Activated CD4-positive, alpha-beta memory T cell treated with anti-CD3 and anti-CD28 coated beads for 36 hours (primary cell): Measurements from ENCODE around the gene POU2F1. TPM values are rescaled to one million over a fixed set of nuclear protein-coding genes. Genes with fewer than 3 reads are reported as not detected.
"Not testable (repeated sequence)": the region's sequence is repeated elsewhere in the genome, so short reads cannot be mapped to it uniquely, and the experiment has no call there.

Experiments
- CTCF ChIA-PET: fragments of 350-600 bp; sonication (Branson Sonifier 250); formaldehyde crosslinking; loops from one replicate; lab custom pipeline; 2021; ENCODE audit warnings: antibody characterized with exemption, inconsistent platforms; lab: Charles Lee
- POLR2A ChIA-PET: fragments of 350-600 bp; sonication (Branson Sonifier 250); formaldehyde crosslinking; loops from one replicate; lab custom pipeline; 2021; ENCODE audit warnings: antibody characterized with exemption; lab: Charles Lee
- DNase-seq: peaks from one replicate; pipeline ENCODE4 v3.0.0-alpha.2; 2020
- H3K27ac Mint-ChIP-seq: one replicate; pipeline ENCODE4 v1.8.0; 2021; ENCODE audit warnings: mixed read lengths
- H3K27me3 Mint-ChIP-seq: one replicate; pipeline ENCODE4 v1.8.0; 2021; ENCODE audit warnings: mixed read lengths
- H3K36me3 Mint-ChIP-seq: one replicate; pipeline ENCODE4 v1.8.0; 2021; ENCODE audit warnings: mixed read lengths
- H3K4me1 Mint-ChIP-seq: one replicate; pipeline ENCODE4 v1.8.0; 2021; ENCODE audit warnings: low read depth, mixed read lengths
- H3K4me3 Mint-ChIP-seq: one replicate; pipeline ENCODE4 v1.8.0; 2021; ENCODE audit warnings: mild to moderate bottlenecking, mixed read lengths
- H3K9me3 Mint-ChIP-seq: one replicate; pipeline ENCODE4 v1.8.0; 2021; ENCODE audit warnings: mixed read lengths
- intact Hi-C: fragments of 100-400 bp; cut with micrococcal nuclease; formaldehyde crosslinking; loops from one replicate; pipeline ENCODE4 v1.15.1; 2023
- total RNA-seq, 2 experiments: library from RNA; stranded (reverse); gene quantifications; one replicate each; pipeline ENCODE4 v1.2.3, GENCODE V29; 2021

Gene POU2F1
- total RNA-seq, 2 experiments from 2014 or later: 17.7 to 20.1 TPM

- intact Hi-C loops: no loop called here
- POLR2A ChIA-PET: interaction anchor here (0.6 to 1.9 kb wide), 2 partner anchors 11 to 262 kb away, joined by 3 to 5 read pairs; no protein-coding TSS in a partner anchor
- H3K36me3 Mint-ChIP-seq: no peaks in the 10 kb centered on the region
- H3K27me3 Mint-ChIP-seq: no peaks in the 10 kb centered on the region
- H3K4me1 Mint-ChIP-seq: peaks cover 46% of the 10 kb centered on the region
- no peaks in the 10 kb centered on the region for H3K9me3 Mint-ChIP-seq
- DNase-seq: no peak
- no peak overlapping the region for H3K27ac Mint-ChIP-seq
- CTCF ChIA-PET: interaction anchor here (1.8 to 2.1 kb wide), 2 partner anchors 13 to 35 kb away, joined by 4 to 6 read pairs; no protein-coding TSS in a partner anchor
- no peak overlapping the region for H3K4me3 Mint-ChIP-seq
Observed at GRCh38 chr1:167233373-167233772, 12.7 kb downstream of the POU2F1 start.

DNA sequence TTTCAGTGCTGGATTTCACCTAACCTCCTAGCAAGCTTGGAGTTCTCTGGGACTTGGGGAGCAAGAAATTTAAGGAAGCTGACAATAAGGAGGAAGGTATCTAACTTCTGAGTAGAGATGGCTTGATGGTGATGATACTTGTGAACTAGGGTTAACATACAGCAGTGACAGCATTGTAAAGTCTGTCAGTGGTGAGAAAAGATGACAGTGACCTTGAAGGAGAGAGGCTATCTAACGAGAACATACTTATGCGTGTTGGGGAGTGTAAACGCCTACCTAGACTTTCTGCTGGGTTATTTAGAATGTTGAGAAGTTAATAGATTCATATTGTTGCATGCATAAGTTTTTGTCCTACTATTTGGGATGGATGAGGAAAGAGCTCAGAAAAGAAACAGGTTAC, 16.3 kb downstream of the POU2F1 start:
- no peaks in the 10 kb centered on the region for H3K9me3 Mint-ChIP-seq
- no peaks in the 10 kb centered on the region for H3K27me3 Mint-ChIP-seq
- no peak overlapping the region for H3K27ac Mint-ChIP-seq
- H3K4me1 Mint-ChIP-seq: peaks cover 26% of the 10 kb centered on the region
- intact Hi-C loops: no loop called here
- POLR2A ChIA-PET: no interaction called here
- CTCF ChIA-PET: interaction anchor here (1.0 kb wide), 1 partner anchor 327 kb away, joined by 4 read pairs; no protein-coding TSS in a partner anchor
- DNase-seq: no peak
- no peaks in the 10 kb centered on the region for H3K36me3 Mint-ChIP-seq
- H3K4me3 Mint-ChIP-seq: no peak overlapping the region

- H3K4me1 Mint-ChIP-seq: peaks cover 23% of the 10 kb centered on the region
- POLR2A ChIA-PET: no interaction called here
Observed at GRCh38 chr1:167238713-167239112, 18.0 kb downstream of the POU2F1 start.

GRCh38 chr1:167239257-167239656, 18.6 kb downstream of the POU2F1 start:
- Mint-ChIP-seq H3K36me3 (peaks cover 5% of the 10 kb centered on the region), H3K27ac (no peak overlapping the region), H3K9me3 (peaks cover 5% of the 10 kb centered on the region), H3K4me1 (peaks cover 18% of the 10 kb centered on the region), H3K27me3 (no peaks in the 10 kb centered on the region), H3K4me3 (no peak overlapping the region)
- ChIA-PET CTCF (no interaction called here), POLR2A (no interaction called here)
- intact Hi-C loops: no loop called here
- DNase-seq: no peak

More at GRCh38 chr1:167238713-167239112, 18.0 kb downstream of the POU2F1 start:
- peaks cover under 1% of the 10 kb centered on the region for H3K9me3 Mint-ChIP-seq
- H3K27me3 Mint-ChIP-seq: no peaks in the 10 kb centered on the region
- CTCF ChIA-PET: no interaction called here
- no peak overlapping the region for H3K4me3 Mint-ChIP-seq
- H3K36me3 Mint-ChIP-seq: peaks cover under 1% of the 10 kb centered on the region
- intact Hi-C loops: no loop called here
- no peak overlapping the region for H3K27ac Mint-ChIP-seq
- no peak for DNase-seq

GRCh38 chr1:167244244-167244643, 23.6 kb downstream of the POU2F1 start:
- ChIA-PET POLR2A (interaction anchor here (1.7 kb wide), 1 partner anchor 18 kb away, joined by 4 read pairs; no protein-coding TSS in a partner anchor), CTCF (no interaction called here)
- H3K9me3 Mint-ChIP-seq: peaks cover 5% of the 10 kb centered on the region
- H3K27me3 Mint-ChIP-seq: no peaks in the 10 kb centered on the region
- H3K27ac Mint-ChIP-seq: no peak overlapping the region
- no peak for DNase-seq
- H3K4me3 Mint-ChIP-seq: no peak overlapping the region
- intact Hi-C loops: no loop called here
- H3K36me3 Mint-ChIP-seq: peaks cover 11% of the 10 kb centered on the region
- H3K4me1 Mint-ChIP-seq: peaks cover 18% of the 10 kb centered on the region

- DNase-seq, H3K4me3 Mint-ChIP-seq, H3K27me3 Mint-ChIP-seq, H3K27ac Mint-ChIP-seq, intact Hi-C loops, H3K9me3 Mint-ChIP-seq: not testable (repeated sequence)
- ChIA-PET POLR2A (interaction anchor here (0.6 to 1.7 kb wide), 2 partner anchors 18 to 201 kb away, joined by 3 to 4 read pairs; no protein-coding TSS in a partner anchor), CTCF (interaction anchor here (0.6 kb wide), 1 partner anchor 26 kb away, joined by 3 read pairs; no protein-coding TSS in a partner anchor)
- peaks cover 11% of the 10 kb centered on the region for H3K36me3 Mint-ChIP-seq
- H3K4me1 Mint-ChIP-seq: peaks cover 25% of the 10 kb centered on the region
Observed at GRCh38 chr1:167245168-167245567, 24.5 kb downstream of the POU2F1 start.

GRCh38 chr1:167246971-167247370, 26.3 kb downstream of the POU2F1 start:
- ChIA-PET CTCF (interaction anchor here (0.7 kb wide), 1 partner anchor 310 kb away, joined by 3 read pairs; no protein-coding TSS in a partner anchor), POLR2A (no interaction called here)
- intact Hi-C loops: no loop called here
- Mint-ChIP-seq H3K27ac (no peak overlapping the region), H3K4me1 (peaks cover 26% of the 10 kb centered on the region), H3K4me3 (no peak overlapping the region), H3K27me3 (no peaks in the 10 kb centered on the region), H3K9me3 (peaks cover 5% of the 10 kb centered on the region), H3K36me3 (peaks cover 11% of the 10 kb centered on the region)
- DNase-seq: no peak

DNA sequence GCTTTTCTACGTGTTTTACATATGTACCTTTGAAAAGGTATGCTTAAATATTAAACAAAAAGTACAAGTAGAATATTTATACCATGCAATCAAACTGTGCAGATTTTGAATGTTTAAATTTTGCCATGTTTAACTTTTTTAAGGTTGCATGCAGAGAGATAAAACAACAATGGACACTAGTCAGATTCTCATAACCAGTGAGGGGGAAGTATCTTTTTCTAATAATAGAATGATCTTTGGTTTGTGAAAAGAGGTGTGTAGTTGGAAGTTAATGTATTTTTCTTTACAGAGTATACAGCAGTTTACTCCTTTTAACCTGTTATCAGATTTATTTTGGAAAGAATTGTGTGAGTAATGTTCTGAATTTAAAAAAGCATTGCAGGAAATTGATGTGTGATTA, 27.1 kb downstream of the POU2F1 start:
- intact Hi-C loops: no loop called here
- ChIA-PET CTCF (interaction anchor here (0.6 kb wide), 1 partner anchor 286 kb away, joined by 3 read pairs; no protein-coding TSS in a partner anchor), POLR2A (no interaction called here)
- H3K4me1 Mint-ChIP-seq: peaks cover 28% of the 10 kb centered on the region
- peaks cover 11% of the 10 kb centered on the region for H3K36me3 Mint-ChIP-seq
- H3K4me3 Mint-ChIP-seq: no peak overlapping the region
- DNase-seq: no peak
- H3K9me3 Mint-ChIP-seq: peaks cover 5% of the 10 kb centered on the region
- H3K27me3 Mint-ChIP-seq: no peaks in the 10 kb centered on the region
- H3K27ac Mint-ChIP-seq: no peak overlapping the region

DNA sequence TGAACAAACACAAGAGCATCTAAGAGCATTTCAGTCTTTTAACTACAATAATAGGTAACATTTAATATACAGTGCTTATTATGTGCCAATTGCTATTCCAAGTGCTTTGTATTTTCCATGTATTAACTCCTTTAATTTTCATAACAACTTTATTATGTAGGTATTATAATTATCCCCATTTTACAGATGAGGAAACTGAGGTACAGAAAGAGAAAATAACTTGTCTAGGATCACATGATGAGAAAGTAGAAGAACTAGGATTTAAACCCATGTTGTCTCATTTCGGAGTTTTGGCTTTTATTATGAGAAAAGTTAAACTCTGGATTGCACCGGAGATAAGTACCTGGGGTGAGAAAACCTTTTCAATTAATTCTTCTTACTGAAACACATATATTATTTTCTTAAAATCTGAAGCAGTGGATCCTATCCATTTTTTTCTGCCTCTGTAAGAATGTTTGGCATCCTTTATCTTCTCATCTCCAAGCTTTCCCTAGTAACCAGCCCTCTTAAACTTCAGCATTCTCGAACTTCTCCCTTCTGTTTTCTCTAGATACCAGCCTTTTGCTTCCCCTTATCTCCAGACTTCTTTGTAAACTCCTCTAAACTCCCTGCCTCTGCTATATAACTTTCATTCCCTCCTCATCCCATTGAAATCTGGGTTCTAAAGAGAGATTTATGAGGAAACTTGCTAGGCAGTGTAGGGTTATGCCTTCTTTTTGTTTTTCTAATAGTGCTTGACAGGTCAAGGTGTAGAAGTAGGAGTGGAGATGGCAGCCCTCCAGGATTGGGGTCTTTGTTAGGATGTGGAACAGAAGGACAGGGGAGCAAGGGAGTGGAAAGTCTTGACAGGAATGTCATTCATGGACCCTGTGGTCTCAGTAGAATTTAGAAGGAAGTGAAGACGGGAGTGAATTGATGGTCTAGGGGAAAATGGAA, 28.3 kb downstream of the POU2F1 start:
- ChIA-PET CTCF (no interaction called here), POLR2A (no interaction called here)
- intact Hi-C loops: no loop called here
- H3K4me1 Mint-ChIP-seq: peaks cover 31% of the 10 kb centered on the region
- H3K27me3 Mint-ChIP-seq: no peaks in the 10 kb centered on the region
- H3K9me3 Mint-ChIP-seq: peaks cover 1% of the 10 kb centered on the region
- no peak overlapping the region for H3K4me3 Mint-ChIP-seq
- H3K36me3 Mint-ChIP-seq: peaks cover 7% of the 10 kb centered on the region
- no peak for DNase-seq
- no peak overlapping the region for H3K27ac Mint-ChIP-seq

- peak; percentile 41 for DNase-seq
- no peaks in the 10 kb centered on the region for H3K27me3 Mint-ChIP-seq
- intact Hi-C loops: no loop called here
- CTCF ChIA-PET: no interaction called here
- no peak overlapping the region for H3K27ac Mint-ChIP-seq
- no peaks in the 10 kb centered on the region for H3K9me3 Mint-ChIP-seq
- H3K4me1 Mint-ChIP-seq: peaks cover 35% of the 10 kb centered on the region
- H3K36me3 Mint-ChIP-seq: peaks cover 1% of the 10 kb centered on the region
- POLR2A ChIA-PET: no interaction called here
- H3K4me3 Mint-ChIP-seq: no peak overlapping the region
Observed at GRCh38 chr1:167249702-167250101, 29.0 kb downstream of the POU2F1 start.

- Mint-ChIP-seq H3K4me1 (peaks cover 41% of the 10 kb centered on the region), H3K9me3 (no peaks in the 10 kb centered on the region), H3K36me3 (no peaks in the 10 kb centered on the region), H3K27ac (no peak overlapping the region), H3K27me3 (no peaks in the 10 kb centered on the region), H3K4me3 (no peak overlapping the region)
- POLR2A ChIA-PET: interaction anchor here (1.2 kb wide), 1 partner anchor 11 kb away, joined by 3 read pairs; no protein-coding TSS in a partner anchor
- CTCF ChIA-PET: no interaction called here
- intact Hi-C loops: no loop called here
- no peak for DNase-seq
Observed at GRCh38 chr1:167250482-167250881, 29.8 kb downstream of the POU2F1 start.

DNA sequence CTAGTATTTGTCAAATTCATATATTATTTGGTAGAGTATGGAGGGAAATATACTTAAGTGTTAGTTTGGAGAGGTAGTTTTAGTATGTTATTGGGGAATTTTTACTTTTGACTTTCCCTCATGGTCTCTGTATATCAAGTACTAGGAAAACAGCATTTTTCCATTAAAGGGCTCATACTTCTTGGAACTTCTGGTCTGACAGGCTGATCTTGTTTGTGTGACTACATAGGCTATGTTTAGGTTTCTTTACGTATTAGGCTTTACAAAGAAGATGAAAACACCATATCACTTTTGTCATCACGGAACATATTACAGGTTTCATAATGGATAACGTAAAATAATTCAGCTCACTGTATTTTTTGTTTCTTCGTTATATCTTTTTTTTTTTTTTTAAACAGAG, 30.8 kb downstream of the POU2F1 start:
- peaks cover 50% of the 10 kb centered on the region for H3K4me1 Mint-ChIP-seq
- no peak overlapping the region for H3K27ac Mint-ChIP-seq
- no peaks in the 10 kb centered on the region for H3K9me3 Mint-ChIP-seq
- ChIA-PET POLR2A (interaction anchor here (1.2 kb wide), 1 partner anchor 10 kb away, joined by 3 read pairs; no protein-coding TSS in a partner anchor), CTCF (no interaction called here)
- no peaks in the 10 kb centered on the region for H3K27me3 Mint-ChIP-seq
- H3K36me3 Mint-ChIP-seq: no peaks in the 10 kb centered on the region
- H3K4me3 Mint-ChIP-seq: no peak overlapping the region
- no peak for DNase-seq
- intact Hi-C loops: no loop called here
